Amniotic epithelial cell (primary cell): ENCODE results near the gene RAB30.
"Not testable (repeated sequence)": the region's sequence is repeated elsewhere in the genome, so short reads cannot be mapped to it uniquely, and the experiment has no call there.

Experiments used
- DNase-seq: peaks from one replicate; pipeline ENCODE4 v3.0.0-alpha.2; 2010; ENCODE audit warnings: low read depth

RAB30 gene

DNA sequence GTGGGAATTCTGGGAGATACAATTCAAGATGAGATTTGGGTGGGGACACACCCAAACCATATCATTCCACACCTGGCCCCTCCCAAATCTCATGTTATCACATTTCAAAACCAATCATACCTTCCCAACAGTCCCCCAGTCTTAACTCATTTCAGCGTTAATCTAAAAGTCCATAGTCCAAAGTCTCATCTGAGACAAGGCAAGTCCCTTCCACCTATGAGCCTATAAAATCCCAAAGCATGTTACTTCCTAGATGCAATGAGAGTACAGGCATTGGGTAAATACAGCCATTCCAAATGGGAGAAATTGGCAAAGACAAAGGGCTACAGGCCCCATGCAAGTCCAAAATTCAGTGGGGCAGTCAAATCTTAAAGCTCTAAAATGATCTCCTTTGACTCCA, 128.3 kb downstream of the RAB30 start:
- not testable (repeated sequence) for DNase-seq

DNA sequence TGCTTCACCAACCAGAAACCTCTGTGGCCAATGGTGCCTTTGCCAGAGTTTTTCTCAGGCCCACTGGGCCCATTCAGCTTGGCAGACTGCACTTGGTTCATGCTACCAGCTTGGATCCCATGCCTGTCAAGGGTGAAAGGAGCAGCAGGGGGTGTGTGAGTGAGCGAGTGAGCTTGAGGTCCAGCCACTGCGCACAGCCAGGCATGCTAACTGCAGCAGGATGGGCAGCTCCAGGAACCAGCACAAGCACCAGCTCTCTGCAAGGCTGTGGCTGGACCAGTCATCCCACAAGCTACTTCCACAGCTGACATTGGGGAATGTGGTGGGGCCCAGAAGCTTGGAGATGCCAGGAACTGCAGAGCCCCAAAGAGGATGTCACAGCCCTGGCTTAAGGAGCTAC, 129.3 kb downstream of the RAB30 start:
- no peak for DNase-seq

DNA sequence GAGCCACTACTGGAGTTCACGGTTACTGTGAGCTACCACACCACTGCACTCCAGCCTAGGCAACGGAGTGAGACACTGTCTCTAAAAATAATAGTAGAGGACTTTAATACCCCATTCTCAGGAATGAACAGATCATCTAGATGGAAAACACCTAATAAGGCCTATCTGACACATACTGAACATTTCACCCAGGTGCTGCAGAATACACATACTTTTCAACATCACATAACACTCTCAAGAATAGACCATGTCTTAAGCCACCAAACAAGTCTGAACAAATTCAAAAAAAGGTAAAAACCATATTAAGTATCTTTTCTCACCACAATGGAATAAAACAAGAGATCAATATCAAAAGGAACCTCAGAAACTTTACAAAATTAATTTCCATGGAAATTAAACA, 132.2 kb downstream of the RAB30 start:
- DNase-seq: no peak

DNA sequence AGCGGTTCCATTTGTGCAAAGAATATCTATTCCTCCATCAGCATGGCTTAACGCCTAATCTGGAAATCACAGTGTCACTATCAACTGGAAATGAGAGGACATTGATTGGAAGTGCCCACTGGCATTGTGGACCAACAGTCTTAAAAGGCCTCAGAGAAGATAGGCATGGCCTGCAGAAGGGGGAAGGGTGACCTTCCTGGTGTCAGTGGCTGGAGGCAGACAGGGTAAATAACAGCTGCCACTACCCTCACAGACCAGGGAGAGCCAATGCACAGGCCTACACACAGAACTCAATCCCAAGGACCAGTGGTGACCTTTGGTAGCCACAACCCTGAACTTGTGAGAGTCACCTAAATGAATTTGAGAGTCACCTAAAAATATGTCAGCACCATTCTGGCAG, 134.1 kb downstream of the RAB30 start:
- no peak for DNase-seq

DNA sequence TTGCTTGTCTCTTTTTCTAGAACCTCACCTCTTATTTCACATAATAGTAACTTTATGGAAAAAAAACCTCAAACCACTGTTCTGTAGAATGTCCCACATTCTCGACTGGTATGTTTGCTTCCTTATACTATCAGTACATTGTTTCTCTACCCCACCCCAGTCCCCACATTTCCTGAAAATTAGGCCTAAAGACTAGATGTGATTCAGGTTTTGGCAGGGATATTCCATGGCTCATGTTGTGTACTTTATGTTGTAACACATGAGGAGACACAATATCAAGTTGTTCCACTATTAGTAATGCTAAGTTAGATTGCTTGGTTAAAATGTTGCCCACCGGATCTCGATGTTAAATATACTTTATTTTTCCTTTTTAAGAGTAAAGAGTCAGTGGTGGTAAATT, 135.4 kb downstream of the RAB30 start:
- DNase-seq: peak; percentile 21

DNA sequence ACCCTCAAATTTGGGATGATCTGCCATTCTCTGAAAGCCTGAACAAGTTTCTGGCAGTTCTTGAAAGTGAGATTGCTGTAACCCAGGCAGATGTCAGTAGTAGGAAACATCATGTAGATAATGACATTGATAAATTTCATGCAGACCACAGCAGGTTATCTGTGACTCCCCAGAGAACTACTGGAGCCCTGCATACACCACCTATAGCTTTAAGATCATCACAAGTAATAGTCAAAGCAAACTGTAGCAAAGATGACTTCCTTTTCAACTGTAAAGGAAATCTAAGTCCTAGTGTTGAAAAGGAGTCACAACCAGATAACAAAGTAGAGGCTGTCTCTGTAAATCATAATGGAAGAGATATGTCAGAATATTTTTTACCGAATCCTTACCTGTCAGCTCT, 139.1 kb downstream of the RAB30 start:
- no peak for DNase-seq

DNA sequence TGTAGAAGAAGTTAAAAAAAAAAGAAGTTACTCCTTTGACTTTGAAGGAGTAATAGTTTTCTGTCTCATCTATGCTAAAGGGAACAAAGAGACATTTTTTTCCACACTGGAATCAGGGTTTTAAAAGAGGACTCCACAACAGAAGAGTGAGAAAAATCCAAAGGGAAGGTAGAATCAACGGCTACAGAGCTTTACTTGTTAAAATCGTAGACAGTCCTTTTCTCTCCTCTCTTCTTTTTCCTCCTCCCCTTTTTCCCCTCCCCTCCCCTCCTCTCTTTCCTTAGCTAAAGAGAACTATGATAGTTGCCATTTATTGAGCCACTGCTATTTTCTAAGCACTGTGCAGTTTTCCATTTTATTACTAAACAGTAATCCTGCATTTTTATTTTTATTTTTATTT, 141.0 kb downstream of the RAB30 start:
- DNase-seq: no peak

DNA sequence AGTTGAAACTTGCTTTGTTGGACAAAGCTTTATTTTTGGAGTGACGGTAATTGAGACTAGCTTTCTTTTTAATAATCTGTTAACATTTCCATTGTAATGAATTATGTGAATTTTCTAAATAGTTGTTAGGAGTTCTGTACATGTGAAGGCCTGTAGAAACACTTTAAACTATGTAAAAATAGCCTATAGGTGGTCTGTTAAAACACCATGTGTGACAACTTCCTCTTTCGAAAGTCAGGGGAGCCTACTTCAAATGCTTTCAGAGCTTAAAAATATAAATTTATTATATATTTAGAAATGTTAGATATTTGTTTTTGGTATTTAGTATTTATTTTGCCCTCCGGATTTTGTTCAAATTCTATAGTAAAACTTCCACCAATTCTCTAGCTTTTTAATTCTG, 141.5 kb downstream of the RAB30 start:
- DNase-seq: no peak

DNA sequence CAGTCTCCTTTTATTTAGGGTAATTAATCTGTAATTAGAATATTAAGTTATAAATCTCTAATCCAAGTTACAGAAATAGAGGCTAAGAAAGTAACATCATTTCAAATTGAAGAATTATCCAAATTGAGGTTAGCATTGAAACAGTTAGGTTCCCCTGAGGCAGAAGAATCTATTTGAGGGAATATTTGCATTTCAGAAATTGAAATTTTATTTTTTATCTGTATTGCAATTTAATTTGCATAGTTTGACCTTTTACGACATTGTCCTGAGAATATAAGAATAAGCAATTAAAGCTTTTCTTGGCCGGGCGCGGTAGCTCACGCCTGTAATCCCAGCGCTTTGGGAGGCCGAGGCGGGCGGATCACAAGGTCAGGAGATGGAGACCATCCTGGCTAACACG, 142.6 kb downstream of the RAB30 start:
- no peak for DNase-seq

DNA sequence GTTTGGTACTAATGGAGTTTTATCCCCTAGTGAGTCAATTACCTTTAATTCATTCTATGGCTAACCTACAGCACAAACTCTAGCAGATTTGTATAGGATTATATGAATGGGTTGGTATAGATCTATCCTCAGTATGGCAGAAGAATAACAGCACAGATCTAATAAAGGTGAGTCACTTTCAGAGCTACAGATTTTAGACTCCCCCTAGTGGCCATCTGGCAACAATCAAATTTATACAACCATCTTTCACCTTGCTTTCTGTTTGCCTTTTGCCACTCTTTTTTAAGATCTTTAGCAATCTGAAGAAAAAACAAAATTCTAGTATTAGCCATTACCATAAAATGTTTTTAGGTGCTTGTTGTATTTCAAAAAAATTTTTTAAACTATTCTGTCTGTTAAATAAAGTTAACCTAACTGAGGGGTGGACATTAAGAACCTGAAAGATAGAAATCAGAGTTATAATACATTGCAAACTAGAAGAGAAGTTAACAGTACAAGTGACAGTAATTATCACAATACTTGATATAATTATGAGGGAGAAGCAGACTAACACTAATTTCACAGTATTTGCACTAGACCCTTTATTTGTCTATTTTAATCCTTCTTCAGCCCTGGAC, 144.3 kb downstream of the RAB30 start:
- peak; percentile 55 for DNase-seq

DNA sequence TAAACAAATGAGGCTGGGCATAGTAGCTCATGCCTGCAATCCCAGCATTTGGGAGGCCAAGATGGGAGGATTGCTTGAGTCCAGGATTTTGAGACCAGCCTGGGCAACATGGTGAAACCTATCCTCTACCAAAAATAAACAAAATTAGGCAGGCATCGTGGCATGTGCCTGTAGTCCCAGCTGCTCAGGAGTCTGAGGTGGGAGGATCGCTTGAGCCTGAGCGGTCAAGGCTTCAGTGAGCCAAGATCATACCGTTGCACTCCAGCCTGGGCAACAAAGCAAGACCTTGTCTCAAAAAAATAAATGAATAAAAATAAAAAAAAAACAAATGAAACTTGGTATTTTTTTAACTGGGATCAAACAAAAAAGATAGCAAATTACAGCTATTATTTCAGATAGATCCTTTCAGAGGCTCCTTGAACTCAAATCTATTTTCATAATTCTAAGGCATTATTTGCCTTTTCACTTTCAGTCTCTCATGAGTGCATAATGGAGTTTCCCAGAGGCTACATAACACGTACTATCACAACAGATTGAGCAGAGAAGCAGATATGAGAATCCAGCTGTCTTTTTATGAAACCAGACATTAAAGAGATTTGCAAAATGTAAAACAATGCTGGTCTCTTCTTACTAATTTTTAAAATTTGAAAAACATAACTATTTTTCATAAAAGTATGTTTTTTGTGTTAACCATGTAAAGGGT, 147.0 kb downstream of the RAB30 start:
- no peak for DNase-seq
